CD4-positive, alpha-beta T cell treated with Interleukin-4 for 1 hour (primary cell): ENCODE results near the gene IDS.

Experiments
- DNase-seq, 2 donors: peaks; one replicate each; pipeline ENCODE4 v3.0.0-alpha.2; 2020 to 2022

IDS gene

GRCh38 chrX:149497054-149497453 is 8.1 kb downstream of the IDS start:
- DNase-seq, result no peak

GRCh38 chrX:149495573-149496071 is 9.5 kb downstream of the IDS start:
- DNase-seq, result peak in 1 of 2 donors; percentile 2

GRCh38 chrX:149494844-149495565 is 10.1 kb downstream of the IDS start:
- DNase-seq, result peak in 1 of 2 donors; percentile 0

- peak in 1 of 2 donors; percentile 11 for DNase-seq
Measured at GRCh38 chrX:149493567-149494562, 11.2 kb downstream of the IDS start.

- DNase-seq, result no peak
Measured at GRCh38 chrX:149491812-149492211, 13.3 kb downstream of the IDS start.

- no peak for DNase-seq
Measured at GRCh38 chrX:149490100-149490499, 15.0 kb downstream of the IDS start.

GRCh38 chrX:149488411-149489052 is 16.6 kb downstream of the IDS start:
- peak in 1 of 2 donors; percentile 1 for DNase-seq

- DNase-seq, result peak in 1 of 2 donors; percentile 1
Measured at GRCh38 chrX:149488008-149488407, 17.1 kb downstream of the IDS start.

GRCh38 chrX:149487292-149487691 is 17.8 kb downstream of the IDS start:
- DNase-seq, result peak in 1 of 2 donors; percentile 36

- DNase-seq, result peak in 1 of 2 donors; percentile 20
Measured at GRCh38 chrX:149476513-149476912, 28.6 kb downstream of the IDS start.

- no peak for DNase-seq
Measured at GRCh38 chrX:149473966-149474365, 31.1 kb downstream of the IDS start.

- no peak for DNase-seq
Measured at GRCh38 chrX:149473092-149473491, 32.0 kb downstream of the IDS start.

GRCh38 chrX:149472625-149473024 is 32.5 kb downstream of the IDS start:
- DNase-seq, result no peak

- no peak for DNase-seq
Measured at GRCh38 chrX:149471397-149471796, 33.7 kb downstream of the IDS start.

GRCh38 chrX:149470955-149471354 is 34.2 kb downstream of the IDS start:
- DNase-seq, result peak; percentile 55 to 56

GRCh38 chrX:149469406-149469805 is 35.7 kb downstream of the IDS start:
- no peak for DNase-seq

GRCh38 chrX:149467920-149468319 is 37.2 kb downstream of the IDS start:
- no peak for DNase-seq

GRCh38 chrX:149467461-149467860 is 37.6 kb downstream of the IDS start:
- no peak for DNase-seq

- DNase-seq, result no peak
Measured at GRCh38 chrX:149462849-149463248, 42.3 kb downstream of the IDS start.

GRCh38 chrX:149461746-149462145 is 43.4 kb downstream of the IDS start:
- DNase-seq, result no peak

- DNase-seq, result no peak
Measured at GRCh38 chrX:149458586-149458985, 46.5 kb downstream of the IDS start.

GRCh38 chrX:149456476-149457245 is 48.4 kb downstream of the IDS start:
- DNase-seq, result no peak
